Upper lobe of right lung (tissue), 1 donor: ENCODE measurements around the gene NT5DC4. TPM values are rescaled to one million over a fixed set of nuclear protein-coding genes. Genes with fewer than 3 reads are reported as not detected.

Experiments
- ATAC-seq: fragments of 200-7000 bp; cut with Tn5 transposase; one replicate; pipeline ENCODE4 v1.9.1; 2020; ENCODE audit warnings: mild to moderate bottlenecking, moderate library complexity
- DNase-seq: peaks from one replicate; pipeline ENCODE4 v3.0.0-alpha.2; 2020
- H3K27ac ChIP-seq: fragments of 200-600 bp; one replicate; pipeline ENCODE4 v1.8.0; 2022
- H3K27me3 ChIP-seq: fragments of 200-600 bp; one replicate; pipeline ENCODE4 v1.8.0; 2022; ENCODE audit warnings: mild to moderate bottlenecking
- H3K36me3 ChIP-seq: fragments of 200-600 bp; one replicate; pipeline ENCODE4 v1.8.0; 2022
- H3K4me1 ChIP-seq: fragments of 200-600 bp; one replicate; pipeline ENCODE4 v1.8.0; 2022
- H3K4me3 ChIP-seq: fragments of 200-600 bp; one replicate; pipeline ENCODE4 v1.8.0; 2022; ENCODE audit warnings: mild to moderate bottlenecking
- H3K9me3 ChIP-seq: fragments of 200-600 bp; one replicate; pipeline ENCODE4 v1.8.0; 2022
- CTCF ChIP-seq: fragments of 200-600 bp; IDR thresholded peaks from one replicate; pipeline ENCODE4 v1.8.0; 2022; ENCODE audit warnings: antibody characterized with exemption
- intact Hi-C: fragments of 100-400 bp; cut with DNase I; formaldehyde crosslinking; loops from one replicate; pipeline ENCODE4 v1.11.0; 2022
- total RNA-seq: library from RNA; stranded (reverse); fragmentation: NEBNext Ultra II Directional; extraction: Animal tissue kit (Norgen Biotek cat#: 25700); gene quantifications from one replicate; pipeline ENCODE4 v1.2.1, GENCODE V29; 2021
- donor health status: DM: no; HTN: yes; CAD: no; lungs with severe emphysema.

NT5DC4 gene
- total RNA-seq, 1 donor from 2014 or later: not detected

DNA sequence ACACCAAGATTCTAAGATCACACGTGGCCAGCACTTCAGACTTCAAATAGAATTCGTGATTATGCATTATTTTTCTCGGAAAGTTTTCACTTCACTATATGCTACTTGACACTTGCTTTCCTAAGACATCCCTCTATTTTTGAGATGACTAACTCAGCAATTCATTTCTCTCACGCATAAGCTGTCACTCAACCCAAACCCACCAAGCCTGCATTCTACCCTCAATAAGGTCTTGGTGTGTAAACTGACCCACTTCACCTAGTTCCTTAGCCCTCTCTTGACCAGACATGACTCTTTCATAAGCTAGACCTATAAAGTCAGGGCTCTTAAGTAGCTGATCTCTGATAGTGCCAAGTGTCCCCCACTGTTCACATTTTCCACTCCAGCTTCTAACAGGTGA, 31.8 kb downstream of the NT5DC4 start:
- Histone ChIP-seq H3K27me3 (no peaks in the 10 kb centered on the region), H3K4me1 (no peaks in the 10 kb centered on the region), H3K4me3 (no peak overlapping the region), H3K36me3 (no peaks in the 10 kb centered on the region), H3K9me3 (no peaks in the 10 kb centered on the region), H3K27ac (no peak overlapping the region)
- no peak for TF ChIP-seq CTCF
- intact Hi-C loops: no loop called here
- DNase-seq (no peak), ATAC-seq (no peak)

GRCh38 chr2:112754564-112754963, 33.7 kb downstream of the NT5DC4 start:
- peak; percentile 72 for ATAC-seq
- Histone ChIP-seq H3K4me1 (no peaks in the 10 kb centered on the region), H3K9me3 (no peaks in the 10 kb centered on the region), H3K27ac (no peak overlapping the region), H3K36me3 (no peaks in the 10 kb centered on the region), H3K4me3 (no peak overlapping the region), H3K27me3 (no peaks in the 10 kb centered on the region)
- intact Hi-C loops: no loop called here
- no peak for TF ChIP-seq CTCF
- no peak for DNase-seq

GRCh38 chr2:112755444-112755843, 34.6 kb downstream of the NT5DC4 start:
- no peak overlapping the region for H3K4me3 ChIP-seq
- H3K36me3 ChIP-seq: no peaks in the 10 kb centered on the region
- ATAC-seq: no peak
- no peaks in the 10 kb centered on the region for H3K4me1 ChIP-seq
- no peak overlapping the region for H3K27ac ChIP-seq
- H3K27me3 ChIP-seq: no peaks in the 10 kb centered on the region
- no peak for TF ChIP-seq CTCF
- intact Hi-C loops: no loop called here
- no peak for DNase-seq
- H3K9me3 ChIP-seq: no peaks in the 10 kb centered on the region

GRCh38 chr2:112756207-112756606, 35.4 kb downstream of the NT5DC4 start:
- Histone ChIP-seq H3K27ac (no peak overlapping the region), H3K9me3 (no peaks in the 10 kb centered on the region), H3K4me1 (no peaks in the 10 kb centered on the region), H3K36me3 (no peaks in the 10 kb centered on the region), H3K27me3 (no peaks in the 10 kb centered on the region), H3K4me3 (no peak overlapping the region)
- intact Hi-C loops: no loop called here
- TF ChIP-seq CTCF: no peak
- no peak for ATAC-seq
- no peak for DNase-seq

DNA sequence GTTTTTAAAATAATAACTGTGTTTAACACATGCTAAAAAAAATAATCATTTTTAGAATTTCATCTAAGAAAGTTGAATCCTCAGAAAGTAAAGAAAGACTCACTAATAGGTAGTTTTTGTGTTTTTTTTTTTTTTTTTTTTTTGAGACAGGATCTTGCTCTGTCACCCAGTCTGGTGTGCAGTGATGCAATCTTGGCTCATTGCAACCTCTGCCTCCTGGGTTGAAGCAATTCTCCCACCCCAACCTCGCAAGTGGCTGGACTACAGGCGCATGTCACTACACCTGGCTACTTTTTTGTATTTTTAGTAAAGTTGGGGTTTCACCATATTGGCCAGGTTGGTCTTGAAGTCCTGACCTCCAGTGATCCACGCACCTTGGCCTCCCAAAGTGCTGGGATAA, 36.4 kb downstream of the NT5DC4 start:
- intact Hi-C loops: no loop called here

More for the DNA sequence above, 36.4 kb downstream of the NT5DC4 start:
- Histone ChIP-seq H3K4me3 (no peak overlapping the region), H3K27ac (no peak overlapping the region), H3K9me3 (no peaks in the 10 kb centered on the region), H3K4me1 (no peaks in the 10 kb centered on the region), H3K27me3 (no peaks in the 10 kb centered on the region), H3K36me3 (no peaks in the 10 kb centered on the region)
- DNase-seq (no peak), ATAC-seq (peak; percentile 55)
- TF ChIP-seq CTCF: no peak
